ENCODE measurements around the gene NYNRIN.

The NYNRIN gene

GRCh38 chr14:24377126-24377525 lies 21.7 kb upstream of the NYNRIN start:
- no peak for TF ChIP-seq ZFP3 (CRISPR knock-in tag; IDR thresholded peaks at IDR 0.05)
- no peak for TF ChIP-seq ZC3H10 (CRISPR knock-in tag; IDR thresholded peaks at IDR 0.05)
- no peak for TF ChIP-seq ZNF70 (CRISPR knock-in tag; IDR thresholded peaks at IDR 0.05)
- TF ChIP-seq POU6F1 (CRISPR knock-in tag; IDR thresholded peaks at IDR 0.05; ENCODE audit: borderline replicate concordance, low read depth) = no peak
- TF ChIP-seq ZNF565 (CRISPR knock-in tag; conservative IDR thresholded peaks at IDR 0.05; ENCODE audit: low read depth) = no peak
- no peak for TF ChIP-seq BACH2 (CRISPR knock-in tag; IDR thresholded peaks at IDR 0.05; ENCODE audit: borderline replicate concordance)
- no peak for ATAC-seq

GRCh38 chr14:24377657-24378056 lies 21.1 kb upstream of the NYNRIN start:
- ATAC-seq = no peak
- TF ChIP-seq TOX (CRISPR knock-in tag; IDR thresholded peaks at IDR 0.05; ENCODE audit: borderline replicate concordance) = no peak
- no peak for TF ChIP-seq ZNF565 (CRISPR knock-in tag; conservative IDR thresholded peaks at IDR 0.05; ENCODE audit: low read depth)
- TF ChIP-seq TCF4 (CRISPR knock-in tag; IDR thresholded peaks at IDR 0.05; ENCODE audit: borderline replicate concordance) = no peak
- TF ChIP-seq GLIS3 (CRISPR knock-in tag; IDR thresholded peaks at IDR 0.05) = no peak

GRCh38 chr14:24378327-24378726 lies 20.5 kb upstream of the NYNRIN start:
- no peak for ATAC-seq

More at GRCh38 chr14:24378327-24378726, 20.5 kb upstream of the NYNRIN start:
- TF ChIP-seq OSR1 (CRISPR knock-in tag; IDR thresholded peaks at IDR 0.05) (no peak), ESRRG (CRISPR knock-in tag; IDR thresholded peaks at IDR 0.05) (no peak), ZNF565 (CRISPR knock-in tag; conservative IDR thresholded peaks at IDR 0.05; ENCODE audit: low read depth) (no peak), POU6F1 (CRISPR knock-in tag; IDR thresholded peaks at IDR 0.05; ENCODE audit: borderline replicate concordance, low read depth) (no peak), TOX (CRISPR knock-in tag; IDR thresholded peaks at IDR 0.05; ENCODE audit: borderline replicate concordance) (no peak), ZC3H10 (CRISPR knock-in tag; IDR thresholded peaks at IDR 0.05) (no peak), SNAI2 (CRISPR knock-in tag; IDR thresholded peaks at IDR 0.05) (no peak), ISL1 (CRISPR knock-in tag; IDR thresholded peaks at IDR 0.05) (no peak), ZFP3 (CRISPR knock-in tag; IDR thresholded peaks at IDR 0.05) (no peak), ZNF70 (CRISPR knock-in tag; IDR thresholded peaks at IDR 0.05) (no peak), CREB5 (CRISPR knock-in tag; IDR thresholded peaks at IDR 0.05; ENCODE audit: low read depth) (no peak), RARB (CRISPR knock-in tag; IDR thresholded peaks at IDR 0.05) (no peak), TCF4 (CRISPR knock-in tag; IDR thresholded peaks at IDR 0.05; ENCODE audit: borderline replicate concordance) (no peak), ARNTL (CRISPR knock-in tag; IDR thresholded peaks at IDR 0.05; ENCODE audit: borderline replicate concordance, low read depth) (no peak), CSRNP3 (CRISPR knock-in tag; IDR thresholded peaks at IDR 0.05) (no peak), ZNF8 (CRISPR knock-in tag; IDR thresholded peaks at IDR 0.05) (no peak), TSHZ2 (CRISPR knock-in tag; IDR thresholded peaks at IDR 0.05) (no peak), BACH2 (CRISPR knock-in tag; IDR thresholded peaks at IDR 0.05; ENCODE audit: borderline replicate concordance) (no peak)
